ENCODE results near the gene EDC3. TPM values are rescaled to one million over a fixed set of nuclear protein-coding genes. Genes with fewer than 3 reads are reported as not detected.

Gene EDC3
- total RNA-seq, 2 donors from 2014 or later: 48.6 to 56.4 TPM

GRCh38 chr15:74593122-74593521, 102.7 kb downstream of the EDC3 start:
- ATAC-seq: no peak
- Mint-ChIP-seq H3K9me3 (no peaks in the 10 kb centered on the region), H3K27ac (no peak overlapping the region), H3K36me3 (peaks cover 6 to 7% of the 10 kb centered on the region in 2 donors)
- DNase-seq (ENCODE audit: low spot score in 2 of 2): no peak

- Mint-ChIP-seq H3K9me3 (no peaks in the 10 kb centered on the region), H3K36me3 (peaks cover 0 to 4% of the 10 kb centered on the region in 2 donors), H3K27ac (no peak overlapping the region)
- no peak for ATAC-seq
- no peak for DNase-seq (ENCODE audit: low spot score in 2 of 2)
Observed at GRCh38 chr15:74592222-74592621, 103.6 kb downstream of the EDC3 start.

- ATAC-seq (no peak), DNase-seq (ENCODE audit: low spot score in 2 of 2) (no peak)
- Mint-ChIP-seq H3K27ac (peak overlapping the region in 1 of 2 donors; percentile 85), H3K36me3 (no peaks in the 10 kb centered on the region), H3K9me3 (no peaks in the 10 kb centered on the region)
Observed at GRCh38 chr15:74589826-74590225, 106.0 kb downstream of the EDC3 start.

- H3K36me3 Mint-ChIP-seq: no peaks in the 10 kb centered on the region
- no peak for DNase-seq (ENCODE audit: low spot score in 2 of 2)
- peak overlapping the region in 1 of 2 donors; percentile 72 for H3K27ac Mint-ChIP-seq
- H3K9me3 Mint-ChIP-seq: no peaks in the 10 kb centered on the region
- no peak for ATAC-seq
Observed at GRCh38 chr15:74585857-74586256, 110.0 kb downstream of the EDC3 start.

GRCh38 chr15:74585191-74585590, 110.6 kb downstream of the EDC3 start:
- Mint-ChIP-seq H3K9me3 (no peaks in the 10 kb centered on the region), H3K36me3 (no peaks in the 10 kb centered on the region), H3K27ac (peak overlapping the region; percentile 46 to 72)
- ATAC-seq: no peak
- DNase-seq (ENCODE audit: low spot score in 2 of 2): no peak

GRCh38 chr15:74584779-74585178, 111.0 kb downstream of the EDC3 start:
- DNase-seq (ENCODE audit: low spot score in 2 of 2) (no peak), ATAC-seq (no peak)
- Mint-ChIP-seq H3K27ac (peak overlapping the region; percentile 7 to 46), H3K36me3 (no peaks in the 10 kb centered on the region), H3K9me3 (no peaks in the 10 kb centered on the region)

- H3K36me3 Mint-ChIP-seq: no peaks in the 10 kb centered on the region
- ATAC-seq: no peak
- peak overlapping the region; percentile 7 to 46 for H3K27ac Mint-ChIP-seq
- H3K9me3 Mint-ChIP-seq: no peaks in the 10 kb centered on the region
- DNase-seq (ENCODE audit: low spot score in 2 of 2): no peak
Observed at GRCh38 chr15:74584204-74584603, 111.6 kb downstream of the EDC3 start.

Other genes with a start within 250 kb of the EDC3 start
- 10 to 100 TPM; 43.3 to 50.4 TPM for gene UBL7, start 234.9 kb downstream of the EDC3 start, total RNA-seq
- 10 to 100 TPM; 25.7 to 37.7 TPM for gene ARID3B, start 154.8 kb downstream of the EDC3 start, total RNA-seq
- 100 to 1,000 TPM; 160 to 176 TPM for gene CLK3, start 80.2 kb downstream of the EDC3 start, total RNA-seq
- gene CYP1A1, start 29.5 kb upstream of the EDC3 start, total RNA-seq: 10 to 100 TPM in 1 of 2 donors, 1 to 10 TPM in 1; 2.1 to 11.4 TPM
- not detected for gene CYP1A2, start 52.8 kb upstream of the EDC3 start, total RNA-seq
- 100 to 1,000 TPM; 231 to 297 TPM for gene CSK, start 86.1 kb upstream of the EDC3 start, total RNA-seq
- gene LMAN1L, start 116.8 kb upstream of the EDC3 start, total RNA-seq: 1 to 10 TPM in 1 of 2 donors, under 1 TPM in 1; 0.27 to 1.1 TPM
- under 1 TPM in 1 of 2 donors, not detected in 1; 0.25 TPM for gene CPLX3, start 130.6 kb upstream of the EDC3 start, total RNA-seq
- gene ULK3, start 147.1 kb upstream of the EDC3 start, total RNA-seq: 10 to 100 TPM; 37.6 to 50.3 TPM
- 10 to 100 TPM; 79.5 to 92.7 TPM for gene SCAMP2, start 177.3 kb upstream of the EDC3 start, total RNA-seq
- gene MPI, start 194.0 kb upstream of the EDC3 start, total RNA-seq: 10 to 100 TPM; 22.0 to 98.0 TPM
- 10 to 100 TPM; 61.7 to 66.2 TPM for gene FAM219B, start 210.8 kb upstream of the EDC3 start, total RNA-seq
- gene COX5A, start 242.0 kb upstream of the EDC3 start, total RNA-seq: 100 to 1,000 TPM; 314 to 323 TPM

Measured in activated naive CD4-positive, alpha-beta T cell treated with anti-CD3 and anti-CD28 coated beads, Interleukin-2, amount 50 U/mL, for 72 hours (primary cell).